Stomach (tissue), 4 donors: ENCODE results near the gene LBHD1.

Source experiments
- CTCF ChIP-seq, 7 experiments: fragments of 450-650 bp in 4 of 7; fragments of 200-600 bp in 3 of 7; sonication (generic) in 3 of 7; IDR thresholded peaks; one replicate each; pipeline ENCODE4 v1.5.1; 2016 to 2019; ENCODE audit warnings: antibody characterized with exemption in 7 of 7, control low read depth in 2 of 7, mild to moderate bottlenecking in 1 of 7
- EP300 ChIP-seq: sonication (generic); formaldehyde crosslinking; IDR thresholded peaks from one replicate; pipeline ENCODE4 v1.6.1; 2017; ENCODE audit warnings: antibody characterized with exemption
- POLR2A ChIP-seq, 4 donors: fragments of 450-650 bp; IDR thresholded peaks; one replicate each; pipeline ENCODE4 v1.6.1; 2016; ENCODE audit warnings: antibody characterized with exemption in 4 of 4, control low read depth in 2 of 4, mild to moderate bottlenecking in 1 of 4, moderate library complexity in 1 of 4
- POLR2AphosphoS5 ChIP-seq, 3 donors: sonication (generic); formaldehyde crosslinking; IDR thresholded peaks; one replicate each; pipeline ENCODE4 v1.6.1; 2016; ENCODE audit warnings: antibody characterized with exemption in 3 of 3

GRCh38 chr11:62647609-62648005 lies 24.5 kb downstream of the LBHD1 start:
- TF ChIP-seq POLR2A (IDR thresholded peaks at IDR 0.05) (no peak), CTCF (IDR thresholded peaks at IDR 0.05) (no peak), POLR2AphosphoS5 (IDR thresholded peaks at IDR 0.05) (no peak), EP300 (no peak)
